ENCODE measurements around the gene RPL22L1.
"Not testable (repeated sequence)": the region's sequence is repeated elsewhere in the genome, so short reads cannot be mapped to it uniquely, and the experiment has no call there.

The RPL22L1 gene

DNA sequence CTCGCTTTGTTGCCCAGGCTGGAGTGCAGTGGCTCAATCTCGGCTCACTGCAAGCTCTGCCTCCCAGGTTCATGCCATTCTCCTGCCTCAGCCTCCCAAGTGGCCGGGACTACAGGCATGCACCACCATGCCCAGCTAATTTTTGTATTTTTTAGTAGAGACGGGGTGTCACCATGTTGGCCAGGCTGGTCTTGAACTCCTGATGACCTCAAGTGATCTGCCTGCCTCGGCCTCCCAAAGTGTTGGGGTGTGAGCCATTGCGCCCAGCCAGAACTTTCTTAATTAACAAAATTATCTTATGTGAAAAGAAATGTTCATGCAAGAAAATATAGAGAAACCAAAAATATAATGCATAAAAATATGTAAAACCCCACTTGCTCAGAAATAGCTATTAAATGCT lies 7.3 kb upstream of the RPL22L1 start:
- DNase-seq = not testable (repeated sequence)

DNA sequence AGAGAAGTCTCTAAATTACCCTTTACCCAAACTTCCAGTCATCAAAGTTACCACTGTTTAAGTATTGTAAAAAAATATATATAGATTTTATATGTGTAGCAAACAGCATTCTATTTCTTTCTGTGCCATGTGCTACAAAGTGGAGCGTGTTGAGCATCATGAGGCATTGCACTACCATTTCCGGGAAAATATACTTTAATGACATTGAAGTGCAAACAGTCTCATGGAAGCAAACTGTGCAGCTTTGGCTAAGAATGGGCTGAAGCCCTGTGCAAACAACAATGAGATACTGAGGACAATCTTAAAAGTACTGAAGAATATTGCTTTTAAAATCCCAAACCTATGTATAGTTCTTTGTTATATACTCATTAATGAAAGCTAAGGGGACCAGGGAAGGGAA lies 6.5 kb upstream of the RPL22L1 start:
- DNase-seq = no peak

- DNase-seq = no peak
Observed at GRCh38 chr3:170869239-170869590, 780 bp downstream of the RPL22L1 start.

DNA sequence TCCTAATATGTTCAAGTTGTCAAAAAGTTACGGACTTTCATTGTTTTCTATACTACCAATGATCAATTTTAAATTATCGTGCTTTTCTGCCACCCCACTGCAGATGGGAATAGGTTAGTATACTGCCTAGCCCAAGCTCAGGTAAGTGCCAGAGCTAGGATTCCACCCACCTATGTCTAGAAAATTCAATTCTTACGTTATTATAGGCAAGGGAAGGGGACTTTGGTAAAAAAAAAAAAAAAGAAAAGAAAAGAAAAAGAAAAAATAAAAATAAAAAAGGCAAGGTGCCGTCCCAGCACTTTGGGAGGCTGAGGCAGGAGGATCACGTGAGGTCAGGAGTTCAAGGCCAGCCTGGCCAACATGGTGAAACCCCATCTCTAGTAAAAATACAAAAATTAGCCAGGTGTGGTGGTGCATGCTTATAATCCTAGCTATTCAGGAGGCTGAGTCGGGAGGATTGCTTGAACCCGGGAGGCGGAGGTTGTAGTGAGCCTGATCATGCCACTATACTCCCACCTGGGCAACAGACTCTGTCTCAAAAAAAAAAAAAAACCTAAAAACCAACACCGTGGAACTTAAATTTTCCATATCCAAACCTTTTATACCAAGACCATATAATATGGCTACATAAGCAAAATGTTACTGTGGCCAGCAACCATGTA lies 1.3 kb downstream of the RPL22L1 start:
- DNase-seq = peak in 1 of 2 donors; percentile 30

GRCh38 chr3:170867143-170867937 lies 2.7 kb downstream of the RPL22L1 start:
- no peak for DNase-seq

- no peak for DNase-seq
Observed at GRCh38 chr3:170866499-170866898, 3.5 kb downstream of the RPL22L1 start.

- peak in 1 of 2 donors; percentile 21 for DNase-seq
Observed at GRCh38 chr3:170865209-170866094, 4.5 kb downstream of the RPL22L1 start.

GRCh38 chr3:170864525-170865208 lies 5.3 kb downstream of the RPL22L1 start:
- no peak for DNase-seq

DNA sequence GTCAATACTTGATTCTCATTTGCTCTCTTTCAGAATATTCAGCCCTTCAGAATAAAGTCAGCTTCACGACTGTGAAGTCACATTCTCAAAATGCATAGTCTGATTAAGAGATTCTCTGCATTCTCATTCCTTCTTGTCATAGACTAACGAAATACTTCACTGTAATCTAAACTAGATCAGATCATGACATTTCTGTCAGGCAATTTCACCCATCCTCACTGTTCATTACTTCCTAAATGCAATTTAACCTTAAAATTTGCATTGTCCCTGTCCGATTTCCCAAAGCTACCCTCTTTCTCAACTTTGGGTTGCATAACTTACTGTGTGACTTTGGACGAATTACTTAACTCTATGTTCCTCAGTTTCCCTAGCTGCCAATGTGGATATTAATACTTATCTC lies 6.2 kb downstream of the RPL22L1 start:
- no peak for DNase-seq

- no peak for DNase-seq
Observed at GRCh38 chr3:170862618-170863374, 7.2 kb downstream of the RPL22L1 start.

DNA sequence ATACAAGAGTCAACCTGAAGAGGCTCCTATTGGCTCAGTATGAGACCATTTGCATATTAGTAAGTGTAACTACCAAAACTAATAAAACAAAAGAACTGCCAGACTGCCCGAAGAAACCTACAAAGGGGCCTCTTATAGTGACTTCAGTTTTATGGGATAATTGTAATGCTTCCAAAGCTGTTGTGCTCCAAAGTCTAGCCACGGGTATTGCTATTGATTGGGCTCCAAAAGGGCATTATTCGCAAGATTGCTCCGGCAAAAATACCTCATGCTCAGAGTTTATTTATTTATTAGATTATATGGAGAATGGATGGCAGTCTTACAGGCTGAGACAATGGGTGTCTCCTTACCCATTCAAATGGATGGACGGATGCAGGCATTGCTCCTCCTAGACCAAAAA lies 11.4 kb downstream of the RPL22L1 start:
- no peak for DNase-seq

- DNase-seq = no peak
Observed at GRCh38 chr3:170852324-170852723, 17.7 kb downstream of the RPL22L1 start.

DNA sequence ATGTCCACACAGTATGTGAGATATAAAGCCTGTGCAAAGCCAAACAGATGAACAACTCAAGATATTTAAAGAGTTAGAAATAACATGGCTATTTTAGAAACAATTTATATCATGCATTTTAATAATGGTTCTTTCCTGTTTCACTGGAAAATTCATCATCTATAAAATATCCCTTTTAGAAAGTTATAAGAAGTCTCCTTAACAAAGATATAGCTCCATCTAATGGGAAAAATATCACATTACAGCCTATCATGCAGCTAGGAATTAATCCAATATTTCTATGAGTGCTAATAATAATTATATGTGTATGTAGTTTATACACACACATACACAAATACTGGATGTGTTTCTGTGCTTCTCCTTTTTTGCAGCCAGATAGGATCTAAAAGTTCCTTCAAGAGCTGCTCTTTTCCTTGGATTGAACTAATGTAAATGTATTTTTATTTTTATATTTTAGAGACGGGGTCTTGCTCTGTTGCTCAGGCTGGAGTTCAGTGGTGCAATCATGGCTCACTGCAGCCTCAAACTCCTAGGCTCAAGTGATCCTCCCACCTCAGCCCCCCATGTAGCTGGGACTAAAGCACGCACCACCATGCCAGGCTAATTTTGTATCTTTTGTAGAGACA lies 21.6 kb downstream of the RPL22L1 start:
- no peak for DNase-seq

DNA sequence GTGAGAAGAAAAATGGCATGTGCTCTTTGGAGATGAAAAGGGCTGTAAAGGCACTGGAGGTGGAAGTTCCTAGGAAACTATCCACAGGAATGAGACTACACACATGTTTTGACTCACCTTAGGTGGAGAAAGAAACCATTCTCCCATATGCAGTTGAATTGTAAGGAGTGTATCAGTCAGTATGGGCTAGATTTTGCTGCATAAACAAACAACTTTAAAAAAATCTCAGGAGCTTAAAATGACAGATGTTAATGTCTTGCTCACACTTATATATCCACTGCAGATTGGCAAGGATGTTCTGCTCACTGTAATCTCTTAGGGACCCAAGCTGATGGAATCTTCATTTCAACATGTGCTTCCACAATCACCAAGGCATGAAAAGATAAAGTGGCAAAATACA lies 25.6 kb downstream of the RPL22L1 start:
- DNase-seq = no peak

DNA sequence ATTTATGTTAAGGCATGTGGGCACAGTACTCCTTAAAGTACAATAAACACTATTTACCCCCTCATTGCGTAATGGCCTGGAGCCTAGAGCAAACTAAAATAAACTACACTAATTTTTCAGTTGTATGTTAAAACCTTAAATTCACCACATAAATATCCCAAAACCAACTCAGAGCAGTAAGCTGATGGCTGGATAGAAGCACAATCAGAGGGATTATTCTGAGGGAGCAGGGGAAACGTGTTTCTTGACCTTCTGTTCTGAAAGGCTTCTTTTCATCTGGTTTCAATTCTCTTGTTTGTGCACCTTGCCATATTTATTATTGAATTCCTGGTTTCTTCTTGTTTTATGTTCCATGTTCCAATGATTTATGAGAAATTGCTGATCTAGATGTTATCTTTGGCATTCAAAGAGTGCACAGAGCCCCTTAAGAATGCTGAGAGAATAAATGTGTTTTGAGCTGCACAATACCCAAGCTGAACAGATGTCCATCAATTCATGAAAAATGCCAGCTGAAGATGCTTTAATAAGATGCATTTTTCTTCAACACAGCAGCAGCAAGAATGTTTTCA lies 29.6 kb downstream of the RPL22L1 start:
- no peak for DNase-seq

DNA sequence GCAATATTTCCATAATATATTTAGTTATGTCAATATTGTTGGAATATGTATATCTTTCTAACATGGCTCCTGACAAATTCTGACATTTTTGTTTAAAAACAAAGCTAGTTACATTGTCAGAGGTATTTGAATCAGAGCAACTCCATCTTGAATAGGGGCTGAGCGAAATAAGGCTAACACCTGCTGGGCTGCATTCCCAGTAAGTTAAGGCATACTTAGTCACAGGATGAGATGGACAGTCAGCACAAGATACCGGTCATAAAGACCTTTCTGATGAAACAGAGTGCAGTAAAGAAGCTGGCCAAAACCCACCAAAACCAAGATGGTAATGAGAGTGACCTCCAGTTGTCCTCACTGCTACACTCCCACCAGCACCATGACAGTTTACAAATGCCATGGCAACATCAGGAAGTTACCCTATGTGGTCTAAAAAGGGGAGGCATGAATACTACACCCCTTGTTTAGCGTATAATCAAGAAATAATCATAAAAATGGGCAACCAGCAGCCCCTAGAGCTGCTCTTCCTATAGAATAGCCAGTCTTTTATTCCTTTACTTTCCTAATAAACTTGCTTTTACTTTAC lies 30.4 kb downstream of the RPL22L1 start:
- no peak for DNase-seq

DNA sequence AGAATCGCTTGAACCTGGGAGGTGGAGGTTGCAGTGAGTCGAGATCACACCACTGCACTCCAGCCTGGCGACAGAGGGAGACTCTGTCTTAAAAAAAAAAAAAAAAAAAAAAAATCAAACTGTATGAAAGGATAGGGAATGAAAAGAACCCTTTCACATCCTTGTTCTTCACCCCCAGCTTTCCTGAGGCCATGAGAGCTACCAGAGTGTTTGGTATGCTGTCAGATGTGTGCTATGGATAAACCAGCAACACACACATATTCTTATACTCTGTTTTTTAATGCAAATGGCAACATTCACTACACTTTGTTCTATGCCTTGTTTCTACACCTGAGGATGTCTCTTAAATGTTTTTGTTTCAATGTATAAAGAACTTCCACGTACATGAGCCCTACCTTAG lies 33.5 kb downstream of the RPL22L1 start:
- DNase-seq = no peak

GRCh38 chr3:170835336-170835735 lies 34.7 kb downstream of the RPL22L1 start:
- no peak for DNase-seq

DNA sequence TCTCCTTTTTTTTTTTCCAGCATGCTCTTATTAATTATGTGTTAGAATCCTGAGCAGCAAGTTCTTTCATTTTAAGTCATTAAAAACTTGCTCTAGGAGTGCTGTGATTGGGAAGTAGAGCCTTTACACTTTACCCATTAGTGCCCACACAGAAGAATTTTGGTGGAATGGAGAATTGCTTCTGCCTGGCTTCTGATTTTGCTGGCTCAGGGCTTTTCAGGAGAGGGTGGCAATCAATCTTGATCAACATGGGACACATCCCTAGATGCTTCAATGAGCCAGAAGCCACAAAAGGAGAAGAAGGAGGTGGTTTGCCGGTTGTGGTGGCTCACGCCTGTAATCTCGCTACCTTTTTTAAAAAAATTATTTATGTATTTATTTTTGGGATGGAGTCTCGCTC lies 39.4 kb downstream of the RPL22L1 start:
- DNase-seq = no peak

- no peak for DNase-seq
Observed at GRCh38 chr3:170829546-170830272, 40.3 kb downstream of the RPL22L1 start.
